C4-2B (cell line): ENCODE results near the gene NEO1.

Experiments used
- H3K27ac ChIP-seq: fragments of 450-650 bp; 2 replicates; pipeline ENCODE4 v1.5.1; 2017
- CTCF ChIP-seq: fragments of 450-650 bp; conservative IDR thresholded peaks from 2 replicates; pipeline ENCODE4 v1.5.1; 2017; ENCODE audit warnings: mild to moderate bottlenecking
- ZFX ChIP-seq: fragments of 450-650 bp; IDR thresholded peaks from 2 replicates; pipeline ENCODE4 v1.6.1; 2017

The NEO1 gene

GRCh38 chr15:73254598-73254997 is 202.3 kb downstream of the NEO1 start:
- H3K27ac ChIP-seq: no peak overlapping the region
- TF ChIP-seq CTCF (no peak), ZFX (no peak)

- TF ChIP-seq CTCF: no peak
- no peak for TF ChIP-seq ZFX
- H3K27ac ChIP-seq: no peak overlapping the region
Observed at GRCh38 chr15:73258271-73259108, 206.2 kb downstream of the NEO1 start.

- no peak for TF ChIP-seq CTCF
- TF ChIP-seq ZFX: no peak
- H3K27ac ChIP-seq: no peak overlapping the region
Observed at GRCh38 chr15:73264881-73265280, 212.6 kb downstream of the NEO1 start.

GRCh38 chr15:73265536-73266153 is 213.4 kb downstream of the NEO1 start:
- TF ChIP-seq CTCF (peak; percentile 87), ZFX (no peak)
- H3K27ac ChIP-seq: no peak overlapping the region

- H3K27ac ChIP-seq: no peak overlapping the region
- TF ChIP-seq CTCF (no peak), ZFX (no peak)
Observed at GRCh38 chr15:73268457-73268856, 216.2 kb downstream of the NEO1 start.

- H3K27ac ChIP-seq: no peak overlapping the region
- TF ChIP-seq ZFX: no peak
Observed at GRCh38 chr15:73270366-73271097, 218.3 kb downstream of the NEO1 start.

GRCh38 chr15:73273181-73274002 is 221.1 kb downstream of the NEO1 start:
- TF ChIP-seq ZFX: no peak
- TF ChIP-seq CTCF: peak; percentile 93
- H3K27ac ChIP-seq: no peak overlapping the region
